Parathyroid adenoma (tissue), 2 donors: ENCODE results near the gene PLD1.
A peak's percentile ranks its signal among the peaks of the same experiment; 100 is the strongest.

Experiments
- H2AFZ ChIP-seq: fragments of 300-600 bp; sonication (generic); one replicate; pipeline ENCODE4 v1.7.0; 2017; ENCODE audit warnings: antibody characterized with exemption, mild to moderate bottlenecking
- H3K27ac ChIP-seq: fragments of 300-600 bp; sonication (generic); one replicate; pipeline ENCODE4 v1.7.0; 2017
- H3K27me3 ChIP-seq: fragments of 300-600 bp; sonication (generic); one replicate; pipeline ENCODE4 v1.7.0; 2017; ENCODE audit warnings: low read length; ENCODE audit not compliant: control insufficient read depth, insufficient read depth
- H3K36me3 ChIP-seq: fragments of 300-600 bp; sonication (generic); one replicate; pipeline ENCODE4 v1.7.0; 2017; ENCODE audit warnings: low read length; ENCODE audit not compliant: control insufficient read depth, insufficient read depth
- H3K4me1 ChIP-seq: fragments of 300-600 bp; sonication (generic); one replicate; pipeline ENCODE4 v1.7.0; 2017; ENCODE audit warnings: control low read depth
- H3K4me2 ChIP-seq: fragments of 300-600 bp; sonication (generic); one replicate; pipeline ENCODE4 v1.7.0; 2017; ENCODE audit warnings: low read length
- H3K4me3 ChIP-seq: fragments of 300-600 bp; sonication (generic); one replicate; pipeline ENCODE4 v1.7.0; 2017; ENCODE audit warnings: low read depth, low read length
- H3K79me2 ChIP-seq: fragments of 300-600 bp; sonication (generic); one replicate; pipeline ENCODE4 v1.7.0; 2017; ENCODE audit warnings: control low read depth
- H3K9ac ChIP-seq: fragments of 300-600 bp; sonication (generic); one replicate; pipeline ENCODE4 v1.7.0; 2017; ENCODE audit warnings: mild to moderate bottlenecking
- H3K9me3 ChIP-seq: fragments of 300-600 bp; sonication (generic); one replicate; pipeline ENCODE4 v1.7.0; 2017; ENCODE audit warnings: low read length; ENCODE audit not compliant: control insufficient read depth
- TF ChIP-seq, protein P1 (sequence below): fragments of 300-600 bp; sonication (generic); IDR thresholded peaks from one replicate; pipeline ENCODE4 v1.7.0; 2017; ENCODE audit warnings: antibody characterized with exemption, mild to moderate bottlenecking
- donor health status: primary hyperparathyroidism.

The PLD1 gene

DNA sequence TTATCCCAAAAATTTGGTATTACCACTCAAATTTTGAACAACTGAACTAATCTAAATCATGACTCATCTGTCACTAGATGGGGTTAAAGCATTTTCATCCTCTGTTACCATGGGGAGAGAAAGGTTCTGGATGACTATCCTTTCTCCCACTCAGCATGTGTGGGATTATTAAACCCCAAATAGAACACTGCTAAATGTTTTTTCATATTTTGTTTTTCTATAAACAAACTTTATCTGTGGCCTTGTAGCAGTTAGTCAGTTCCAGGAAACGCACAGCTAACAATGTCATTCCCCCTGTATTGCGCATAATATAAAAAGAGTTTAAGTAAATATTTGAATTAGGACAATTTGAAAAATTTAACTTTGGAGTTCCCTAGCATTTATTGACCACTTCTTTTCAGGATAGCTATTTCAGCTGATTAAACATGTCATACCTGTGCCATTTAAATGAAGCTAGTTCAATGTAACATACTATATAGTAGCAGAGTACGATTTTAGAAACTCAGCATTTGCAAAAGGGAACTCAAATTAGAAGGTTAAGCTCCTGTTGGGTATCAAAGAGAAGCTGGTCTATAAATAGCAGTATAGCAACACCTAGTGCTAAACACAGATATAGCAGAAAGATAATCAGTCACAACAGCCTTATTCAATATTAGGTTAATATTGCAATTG, 23.6 kb upstream of the PLD1 start:
- no peak overlapping the region for H3K9ac ChIP-seq
- no peak overlapping the region for H3K4me3 ChIP-seq

DNA sequence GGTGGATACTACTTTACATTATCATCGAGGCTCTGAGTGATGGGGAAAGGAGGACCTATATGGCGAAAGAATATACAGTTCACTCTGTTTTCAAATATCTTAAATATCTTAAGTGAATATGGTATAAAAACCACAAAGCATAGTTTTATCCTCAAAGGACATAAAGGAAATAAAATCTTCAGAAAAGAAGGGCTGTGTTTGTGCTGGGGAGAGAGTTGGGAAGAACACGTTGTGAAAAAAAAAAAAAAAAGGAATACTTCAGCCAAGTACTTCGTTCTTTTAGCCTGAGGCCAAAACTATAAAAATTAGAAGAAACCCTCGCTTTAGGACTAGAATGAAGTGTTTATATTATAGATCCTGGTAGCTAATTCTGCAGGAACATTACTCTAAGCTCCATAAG, 22.7 kb upstream of the PLD1 start:
- TF ChIP-seq, protein P1, sequence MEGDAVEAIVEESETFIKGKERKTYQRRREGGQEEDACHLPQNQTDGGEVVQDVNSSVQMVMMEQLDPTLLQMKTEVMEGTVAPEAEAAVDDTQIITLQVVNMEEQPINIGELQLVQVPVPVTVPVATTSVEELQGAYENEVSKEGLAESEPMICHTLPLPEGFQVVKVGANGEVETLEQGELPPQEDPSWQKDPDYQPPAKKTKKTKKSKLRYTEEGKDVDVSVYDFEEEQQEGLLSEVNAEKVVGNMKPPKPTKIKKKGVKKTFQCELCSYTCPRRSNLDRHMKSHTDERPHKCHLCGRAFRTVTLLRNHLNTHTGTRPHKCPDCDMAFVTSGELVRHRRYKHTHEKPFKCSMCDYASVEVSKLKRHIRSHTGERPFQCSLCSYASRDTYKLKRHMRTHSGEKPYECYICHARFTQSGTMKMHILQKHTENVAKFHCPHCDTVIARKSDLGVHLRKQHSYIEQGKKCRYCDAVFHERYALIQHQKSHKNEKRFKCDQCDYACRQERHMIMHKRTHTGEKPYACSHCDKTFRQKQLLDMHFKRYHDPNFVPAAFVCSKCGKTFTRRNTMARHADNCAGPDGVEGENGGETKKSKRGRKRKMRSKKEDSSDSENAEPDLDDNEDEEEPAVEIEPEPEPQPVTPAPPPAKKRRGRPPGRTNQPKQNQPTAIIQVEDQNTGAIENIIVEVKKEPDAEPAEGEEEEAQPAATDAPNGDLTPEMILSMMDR, result no peak
- peaks cover 13% of the 10 kb centered on the region for H3K4me1 ChIP-seq
- H3K9ac ChIP-seq, result no peak overlapping the region
- no peaks in the 10 kb centered on the region for H3K27me3 ChIP-seq
- H3K79me2 ChIP-seq, result no peaks in the 10 kb centered on the region
- no peak overlapping the region for H3K27ac ChIP-seq
- no peak overlapping the region for H3K4me2 ChIP-seq
- H3K36me3 ChIP-seq, result no peaks in the 10 kb centered on the region
- H3K4me3 ChIP-seq, result no peak overlapping the region
- no peak overlapping the region for H2AFZ ChIP-seq
- no peaks in the 10 kb centered on the region for H3K9me3 ChIP-seq

More for the DNA sequence above, 23.6 kb upstream of the PLD1 start:
- Histone ChIP-seq H3K27me3 (no peaks in the 10 kb centered on the region), H2AFZ (no peak overlapping the region), H3K4me2 (no peak overlapping the region), H3K79me2 (no peaks in the 10 kb centered on the region), H3K27ac (no peak overlapping the region), H3K4me1 (peaks cover 13% of the 10 kb centered on the region), H3K36me3 (no peaks in the 10 kb centered on the region), H3K9me3 (no peaks in the 10 kb centered on the region)
- TF ChIP-seq, protein P1, result peak; percentile 37

DNA sequence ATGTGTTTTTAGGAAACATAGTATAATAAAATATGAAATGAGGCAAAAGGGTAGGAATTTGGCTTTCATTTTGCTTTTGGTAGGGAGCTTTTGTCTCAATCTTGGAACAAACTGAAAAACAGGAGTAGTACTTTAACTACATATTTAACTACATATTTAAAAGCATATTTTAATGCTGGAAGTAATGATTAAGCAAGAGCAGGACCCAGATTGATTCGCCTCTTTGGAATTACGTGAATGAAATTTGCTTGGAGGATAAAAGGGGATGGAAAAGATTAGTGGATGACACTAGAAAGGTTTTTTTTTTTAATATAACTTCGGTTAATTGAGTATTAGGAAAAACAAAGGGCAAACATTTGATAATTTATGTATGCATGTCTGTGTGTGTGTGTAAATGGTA, 21.7 kb upstream of the PLD1 start:
- Histone ChIP-seq H3K4me2 (no peak overlapping the region), H3K9me3 (no peaks in the 10 kb centered on the region), H3K4me1 (peaks cover 13% of the 10 kb centered on the region), H3K27me3 (no peaks in the 10 kb centered on the region), H3K9ac (no peak overlapping the region), H2AFZ (no peak overlapping the region), H3K27ac (no peak overlapping the region), H3K36me3 (no peaks in the 10 kb centered on the region), H3K79me2 (no peaks in the 10 kb centered on the region), H3K4me3 (no peak overlapping the region)
- TF ChIP-seq, protein P1, result no peak

DNA sequence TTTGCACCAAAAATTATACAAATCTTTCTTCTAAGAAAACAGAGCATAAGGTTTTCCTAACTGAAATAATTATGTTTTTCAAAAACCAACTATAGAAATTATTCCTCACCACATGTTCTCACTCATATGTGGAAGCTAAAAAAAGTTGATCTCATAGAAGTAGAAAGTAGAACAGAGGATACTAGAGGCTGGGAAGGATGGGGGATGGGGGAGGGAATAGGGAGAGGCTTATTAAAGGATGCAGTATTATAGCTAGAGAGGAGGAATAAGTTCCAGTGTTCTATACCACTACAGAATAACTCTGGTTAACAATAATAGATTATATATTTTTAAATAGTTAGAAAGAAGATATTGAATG, 20.2 kb upstream of the PLD1 start:
- H3K4me2 ChIP-seq, result no peak overlapping the region
- H3K9ac ChIP-seq, result no peak overlapping the region
- H3K36me3 ChIP-seq, result no peaks in the 10 kb centered on the region
- no peaks in the 10 kb centered on the region for H3K79me2 ChIP-seq
- H2AFZ ChIP-seq, result peak overlapping the region; percentile 75
- H3K27me3 ChIP-seq, result no peaks in the 10 kb centered on the region
- no peaks in the 10 kb centered on the region for H3K9me3 ChIP-seq
- peaks cover 13% of the 10 kb centered on the region for H3K4me1 ChIP-seq
- H3K4me3 ChIP-seq, result no peak overlapping the region
- TF ChIP-seq, protein P1, result no peak
- H3K27ac ChIP-seq, result no peak overlapping the region

DNA sequence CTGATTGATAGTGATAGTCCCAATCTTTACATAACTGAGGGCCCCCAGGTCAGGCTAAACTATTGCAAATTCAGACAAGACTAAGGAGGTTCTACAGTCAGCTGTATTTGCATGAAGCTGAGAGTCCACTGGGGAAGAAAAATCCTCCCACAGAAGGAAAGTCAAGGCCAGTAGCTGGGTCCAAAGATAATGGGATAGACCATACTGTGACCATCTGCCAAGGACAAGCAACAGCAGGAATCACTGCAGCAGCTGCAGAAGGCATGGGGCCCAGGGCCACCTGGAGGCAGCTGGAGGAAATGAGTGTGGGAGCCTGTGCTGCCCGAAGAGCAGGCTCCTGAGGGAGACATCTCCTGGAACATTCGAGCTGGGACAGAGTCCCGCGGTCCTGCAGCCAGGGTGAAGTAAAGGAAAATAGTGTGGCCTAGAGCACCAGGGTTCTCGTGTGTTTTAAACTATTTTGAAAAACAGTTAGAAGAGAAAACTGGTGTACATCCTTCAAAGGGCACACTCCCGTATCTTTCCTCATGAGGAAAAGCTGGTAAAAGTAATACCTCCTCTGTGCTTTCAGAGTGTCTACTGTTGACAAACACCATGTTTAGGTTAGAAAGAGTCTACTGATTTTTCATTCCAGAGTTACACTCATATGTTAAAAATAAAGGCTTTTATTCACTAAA, 19.7 kb upstream of the PLD1 start:
- no peak overlapping the region for H3K27ac ChIP-seq
- TF ChIP-seq, protein P1, result peak; percentile 50
- H3K4me3 ChIP-seq, result no peak overlapping the region
- H2AFZ ChIP-seq, result peak overlapping the region; percentile 75
- H3K4me1 ChIP-seq, result peaks cover 13% of the 10 kb centered on the region
- H3K9ac ChIP-seq, result no peak overlapping the region
- H3K9me3 ChIP-seq, result no peaks in the 10 kb centered on the region
- no peaks in the 10 kb centered on the region for H3K27me3 ChIP-seq
- H3K36me3 ChIP-seq, result no peaks in the 10 kb centered on the region
- no peaks in the 10 kb centered on the region for H3K79me2 ChIP-seq
- H3K4me2 ChIP-seq, result no peak overlapping the region
